Measurements from ENCODE around the gene ESPNL. TPM values are rescaled to one million over a fixed set of nuclear protein-coding genes. Genes with fewer than 3 reads are reported as not detected.

The ESPNL gene
- total RNA-seq, 1 experiment from 2014 or later = 1.0 TPM

DNA sequence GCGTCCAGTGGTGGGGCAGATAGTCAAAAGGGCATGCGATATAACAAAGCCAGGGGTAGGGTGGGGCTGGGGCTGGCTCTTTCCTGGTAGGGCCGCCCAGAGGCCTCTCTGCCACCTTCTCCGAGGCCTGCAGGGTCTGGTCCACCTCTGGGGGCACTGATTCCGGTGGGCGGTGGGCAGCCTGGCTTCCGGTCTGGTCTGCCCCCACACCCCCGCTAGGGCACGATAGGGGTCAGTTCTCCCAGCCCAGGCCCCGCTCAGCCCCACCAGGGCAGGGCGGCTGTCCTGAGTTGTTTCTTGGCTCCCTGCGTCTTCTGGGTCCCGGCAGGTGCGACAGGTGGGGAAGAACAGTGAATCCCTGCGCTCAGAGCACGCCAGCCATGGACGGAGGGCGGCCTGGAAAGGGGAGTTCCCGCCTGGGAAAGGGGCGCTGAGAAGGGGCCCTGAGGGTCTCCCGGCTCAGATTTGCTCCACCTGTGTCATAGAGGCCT lies 57.9 kb downstream of the ESPNL start:
- no peaks in the 10 kb centered on the region for H3K9me2 ChIP-seq (replicated peaks; ENCODE audit: insufficient read depth, low read length)
- no peak overlapping the region for H3K9ac ChIP-seq (ENCODE audit: low read length)
- H4K20me1 ChIP-seq (ENCODE audit: insufficient read depth, low read depth, low read length) = no peaks in the 10 kb centered on the region
- no peak overlapping the region for H3K27ac ChIP-seq (ENCODE audit: low read length)
- H3K4me3 ChIP-seq (ENCODE audit: low read length) = no peak overlapping the region
- H2AFZ ChIP-seq (ENCODE audit: low read length) = no peak overlapping the region
- H3K4me1 ChIP-seq (ENCODE audit: low read length) = peaks cover 25% of the 10 kb centered on the region
- no peaks in the 10 kb centered on the region for H3K79me2 ChIP-seq (ENCODE audit: low read length)
- no peaks in the 10 kb centered on the region for H3K27me3 ChIP-seq (ENCODE audit: low read length)
- no peaks in the 10 kb centered on the region for H3K9me3 ChIP-seq (ENCODE audit: low read length)
- H3K36me3 ChIP-seq (ENCODE audit: insufficient read depth, low read length) = no peaks in the 10 kb centered on the region
- H3K4me2 ChIP-seq (ENCODE audit: low read depth, low read length, poor library complexity, severe bottlenecking) = no peak overlapping the region
- no peak for DNase-seq

DNA sequence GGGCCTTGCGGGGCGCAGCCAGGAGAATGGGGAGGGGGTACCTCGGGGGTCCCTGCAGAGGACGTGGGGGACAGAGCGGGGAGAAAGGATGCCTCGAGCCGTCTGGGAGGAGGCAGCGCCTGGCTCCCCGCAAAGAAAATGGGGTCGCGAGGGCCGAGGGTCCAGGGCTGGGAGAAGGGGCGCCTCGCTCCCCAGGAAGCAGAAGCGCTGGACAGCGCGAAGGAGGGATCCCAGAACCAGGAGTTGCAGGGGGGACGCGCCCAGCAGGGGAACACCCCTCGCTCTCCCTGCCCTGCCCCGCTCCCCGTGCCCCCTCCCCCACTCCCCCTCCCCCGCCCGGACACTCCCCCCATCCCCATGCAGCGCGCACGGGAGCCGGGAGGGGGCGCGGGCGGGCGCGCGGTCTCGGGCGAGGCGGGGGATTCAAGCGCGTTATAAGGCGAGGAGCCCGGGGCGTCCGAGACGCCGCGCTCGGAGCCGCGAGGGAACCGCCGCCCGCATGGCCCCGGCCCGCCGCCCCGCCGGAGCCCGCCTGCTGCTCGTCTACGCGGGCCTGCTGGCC lies 58.5 kb downstream of the ESPNL start, which contains the start of gene ERFE:
TSS of gene ERFE (plus strand) at position 462 of the 562 bp plus-strand sequence. CDS start at position 500, 38 bp downstream.
- H3K4me3 ChIP-seq (ENCODE audit: low read length) = peak within 1 kb of the TSS; percentile 61
- peak within 1 kb of the TSS; percentile 65 for H3K4me2 ChIP-seq (ENCODE audit: low read depth, low read length, poor library complexity, severe bottlenecking)
- H3K36me3 ChIP-seq (ENCODE audit: insufficient read depth, low read length) = no peaks in the 10 kb centered on the region
- no peak within 1 kb of the TSS for H3K27ac ChIP-seq (ENCODE audit: low read length)
- no peaks in the 10 kb centered on the region for H3K9me2 ChIP-seq (replicated peaks; ENCODE audit: insufficient read depth, low read length)
- H3K79me2 ChIP-seq (ENCODE audit: low read length) = no peaks in the 10 kb centered on the region
- no peaks in the 10 kb centered on the region for H3K9me3 ChIP-seq (ENCODE audit: low read length)
- H3K4me1 ChIP-seq (ENCODE audit: low read length) = peaks cover 25% of the 10 kb centered on the region
- peak; percentile 81 for DNase-seq
- H4K20me1 ChIP-seq (ENCODE audit: insufficient read depth, low read depth, low read length) = no peaks in the 10 kb centered on the region
- H3K27me3 ChIP-seq (ENCODE audit: low read length) = no peaks in the 10 kb centered on the region
- no peak within 1 kb of the TSS for H2AFZ ChIP-seq (ENCODE audit: low read length)
- H3K9ac ChIP-seq (ENCODE audit: low read length) = peak within 1 kb of the TSS; percentile 61

DNA sequence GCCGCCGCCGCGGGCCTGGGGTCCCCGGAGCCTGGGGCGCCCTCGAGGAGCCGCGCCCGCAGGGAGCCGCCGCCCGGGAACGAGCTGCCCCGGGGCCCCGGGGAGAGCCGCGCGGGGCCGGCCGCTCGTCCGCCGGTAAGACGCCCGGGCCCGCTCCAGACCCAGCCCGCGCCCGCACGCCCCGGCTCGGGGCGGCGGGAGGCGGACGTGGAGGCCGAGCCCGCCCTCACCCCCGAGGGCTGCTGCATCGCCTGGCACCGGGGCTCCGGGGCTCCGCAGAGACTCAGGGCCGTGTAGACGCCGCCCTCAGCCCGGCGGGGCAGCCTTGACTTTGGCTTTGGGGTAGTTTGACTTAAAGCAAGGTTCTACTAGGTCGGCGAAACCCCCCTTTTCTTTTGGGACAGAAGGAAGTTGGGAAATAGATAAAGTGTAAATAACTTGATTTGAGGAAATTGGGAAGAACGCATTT lies 59.0 kb downstream of the ESPNL start:
- Histone ChIP-seq H3K9me2 (replicated peaks; ENCODE audit: insufficient read depth, low read length) (no peaks in the 10 kb centered on the region), H3K4me1 (ENCODE audit: low read length) (peaks cover 25% of the 10 kb centered on the region), H3K4me3 (ENCODE audit: low read length) (peak overlapping the region; percentile 61), H3K4me2 (ENCODE audit: low read depth, low read length, poor library complexity, severe bottlenecking) (peak overlapping the region; percentile 65), H4K20me1 (ENCODE audit: insufficient read depth, low read depth, low read length) (no peaks in the 10 kb centered on the region), H3K36me3 (ENCODE audit: insufficient read depth, low read length) (no peaks in the 10 kb centered on the region), H3K27me3 (ENCODE audit: low read length) (no peaks in the 10 kb centered on the region), H3K9me3 (ENCODE audit: low read length) (no peaks in the 10 kb centered on the region), H3K27ac (ENCODE audit: low read length) (no peak overlapping the region), H2AFZ (ENCODE audit: low read length) (no peak overlapping the region), H3K79me2 (ENCODE audit: low read length) (no peaks in the 10 kb centered on the region), H3K9ac (ENCODE audit: low read length) (peak overlapping the region; percentile 61)
- DNase-seq = peak; percentile 63

DNA sequence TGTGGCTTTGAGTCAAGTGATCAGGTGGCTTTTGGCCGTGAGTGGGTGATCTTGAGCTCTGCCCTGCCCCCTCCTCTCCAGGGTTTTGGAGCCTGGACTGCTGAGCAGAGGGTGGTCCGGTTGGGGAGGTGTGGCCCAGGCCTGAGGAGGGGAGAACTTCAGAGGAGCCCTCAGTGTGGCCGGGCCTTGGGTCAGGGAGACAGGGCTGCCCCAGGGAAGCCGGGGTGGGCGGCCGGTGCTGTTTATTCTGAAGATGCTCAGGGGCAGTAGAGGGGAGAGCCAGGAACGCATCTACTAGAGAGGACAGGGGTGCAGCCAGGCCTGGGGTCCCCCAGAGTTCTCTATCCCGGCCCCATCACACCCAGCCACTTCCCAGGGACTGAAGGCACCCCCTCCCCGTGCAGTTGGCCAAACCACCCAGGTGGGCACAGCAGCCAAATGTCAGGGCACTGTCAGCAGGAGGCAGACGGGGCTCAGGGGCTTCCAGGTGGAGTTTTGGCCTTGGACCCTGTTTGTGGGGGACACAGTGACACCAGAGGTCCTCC lies 59.6 kb downstream of the ESPNL start:
- no peak overlapping the region for H2AFZ ChIP-seq (ENCODE audit: low read length)

DNA sequence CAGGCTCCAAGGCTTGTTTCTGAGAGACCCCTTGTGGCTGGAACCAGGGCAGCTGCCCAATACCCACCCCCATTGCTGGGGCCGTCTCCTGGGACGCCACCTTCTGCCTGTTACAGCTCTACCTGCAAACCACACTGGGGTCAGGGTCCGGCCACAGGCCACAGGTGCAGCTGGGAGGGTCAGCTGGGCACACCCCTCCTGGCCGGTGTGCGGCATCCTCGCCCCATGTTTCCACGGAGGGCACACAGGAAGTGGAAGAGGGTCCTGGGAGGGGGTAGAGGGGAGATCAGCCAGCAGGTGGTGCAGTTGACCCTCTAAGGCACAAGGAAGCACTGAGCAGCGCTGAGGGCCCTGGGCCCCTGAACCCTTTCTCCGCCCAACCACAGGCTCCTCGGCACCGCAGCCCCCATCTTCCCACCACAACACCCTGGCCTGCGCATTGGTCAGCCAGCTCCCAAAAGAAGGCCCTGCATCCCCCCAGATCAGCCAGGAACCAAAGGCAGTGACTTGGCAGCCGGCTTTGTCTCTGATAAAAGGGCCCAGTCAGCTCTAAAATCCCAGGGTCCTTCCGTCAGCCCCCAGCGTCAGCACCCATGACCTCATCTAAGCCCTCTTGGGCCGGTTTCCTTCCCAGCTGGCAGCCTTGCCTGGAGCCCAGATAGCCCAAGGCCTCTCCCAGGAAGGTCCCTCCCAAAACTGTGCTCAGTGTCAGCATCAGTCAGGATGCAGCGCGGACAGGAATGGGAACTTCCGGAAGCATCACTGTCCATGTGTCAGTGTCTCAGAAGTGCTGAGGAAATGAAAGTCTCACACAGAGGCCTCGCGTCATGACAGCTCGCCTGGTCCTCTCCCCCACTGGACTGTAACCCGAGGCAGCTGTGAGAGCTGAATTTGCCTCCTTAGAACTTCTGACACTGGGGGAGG lies 60.3 kb downstream of the ESPNL start:
- no peaks in the 10 kb centered on the region for H3K27me3 ChIP-seq (ENCODE audit: low read length)
- no peaks in the 10 kb centered on the region for H3K79me2 ChIP-seq (ENCODE audit: low read length)
- H3K27ac ChIP-seq (ENCODE audit: low read length) = peak overlapping the region; percentile 22; the same call in 1 of the 2 replicates
- H2AFZ ChIP-seq (ENCODE audit: low read length) = peak overlapping the region; percentile 64; the same call in 1 of the 2 replicates
- H3K36me3 ChIP-seq (ENCODE audit: insufficient read depth, low read length) = no peaks in the 10 kb centered on the region
- H3K4me1 ChIP-seq (ENCODE audit: low read length) = peaks cover 25% of the 10 kb centered on the region
- H3K4me3 ChIP-seq (ENCODE audit: low read length) = peak overlapping the region; percentile 61; the same call in 1 of the 2 replicates
- H3K9me3 ChIP-seq (ENCODE audit: low read length) = no peaks in the 10 kb centered on the region
- H3K9me2 ChIP-seq (replicated peaks; ENCODE audit: insufficient read depth, low read length) = no peaks in the 10 kb centered on the region
- peak overlapping the region; percentile 61 for H3K9ac ChIP-seq (ENCODE audit: low read length)
- H4K20me1 ChIP-seq (ENCODE audit: insufficient read depth, low read depth, low read length) = no peaks in the 10 kb centered on the region
- peak overlapping the region; percentile 65 for H3K4me2 ChIP-seq (ENCODE audit: low read depth, low read length, poor library complexity, severe bottlenecking)
- DNase-seq = peak; percentile 80

More for the DNA sequence above, 59.6 kb downstream of the ESPNL start:
- Histone ChIP-seq H3K79me2 (ENCODE audit: low read length) (no peaks in the 10 kb centered on the region), H3K4me3 (ENCODE audit: low read length) (peak overlapping the region; percentile 61), H3K36me3 (ENCODE audit: insufficient read depth, low read length) (no peaks in the 10 kb centered on the region), H3K9ac (ENCODE audit: low read length) (peak overlapping the region; percentile 61), H3K4me1 (ENCODE audit: low read length) (peaks cover 25% of the 10 kb centered on the region), H3K4me2 (ENCODE audit: low read depth, low read length, poor library complexity, severe bottlenecking) (peak overlapping the region; percentile 65), H3K27ac (ENCODE audit: low read length) (no peak overlapping the region), H3K9me3 (ENCODE audit: low read length) (no peaks in the 10 kb centered on the region), H3K9me2 (replicated peaks; ENCODE audit: insufficient read depth, low read length) (no peaks in the 10 kb centered on the region), H4K20me1 (ENCODE audit: insufficient read depth, low read depth, low read length) (no peaks in the 10 kb centered on the region), H3K27me3 (ENCODE audit: low read length) (no peaks in the 10 kb centered on the region)
- DNase-seq = no peak

DNA sequence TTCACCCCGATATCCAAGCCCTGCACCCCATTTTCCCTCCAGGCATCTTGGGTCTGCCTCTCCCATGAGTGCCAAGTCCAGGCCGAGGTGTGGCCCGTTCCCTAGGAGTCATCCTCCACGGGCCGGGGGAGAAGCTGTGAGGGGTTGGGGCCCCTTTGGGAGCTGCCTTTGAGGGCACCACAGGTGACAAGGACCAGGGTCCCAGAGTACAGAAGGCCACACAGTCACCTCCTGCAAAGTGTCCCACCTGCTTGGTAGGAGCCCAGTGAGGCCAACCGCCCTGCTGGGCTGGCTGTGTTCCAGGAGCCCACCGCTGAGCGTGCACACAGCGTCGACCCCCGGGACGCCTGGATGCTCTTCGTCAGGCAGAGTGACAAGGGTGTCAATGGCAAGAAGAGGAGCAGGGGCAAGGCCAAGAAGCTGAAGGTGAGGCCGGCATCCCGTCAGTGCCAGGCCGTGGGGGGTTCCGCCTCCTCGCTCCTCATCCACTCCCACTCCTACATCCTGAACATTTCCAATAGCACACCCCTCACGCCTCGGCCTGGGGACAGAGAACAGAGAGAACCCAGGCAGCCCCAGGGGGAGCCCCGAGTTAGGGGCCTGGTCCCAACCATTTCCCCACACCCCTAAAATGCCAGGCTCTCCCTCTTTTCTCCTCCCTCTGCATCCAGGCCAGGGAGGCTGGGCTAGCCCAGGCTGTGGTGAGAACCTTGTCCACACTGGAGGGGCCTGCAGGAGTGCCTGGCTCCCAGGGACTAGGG lies 61.3 kb downstream of the ESPNL start:
- Histone ChIP-seq H3K4me2 (ENCODE audit: low read depth, low read length, poor library complexity, severe bottlenecking) (peak overlapping the region; percentile 65), H3K4me3 (ENCODE audit: low read length) (peak overlapping the region; percentile 61; the same call in 1 of the 2 replicates), H3K9me2 (replicated peaks; ENCODE audit: insufficient read depth, low read length) (no peaks in the 10 kb centered on the region), H3K9me3 (ENCODE audit: low read length) (no peaks in the 10 kb centered on the region), H3K36me3 (ENCODE audit: insufficient read depth, low read length) (no peaks in the 10 kb centered on the region), H3K9ac (ENCODE audit: low read length) (peak overlapping the region; percentile 61), H3K27ac (ENCODE audit: low read length) (no peak overlapping the region), H2AFZ (ENCODE audit: low read length) (peak overlapping the region; percentile 64; the same call in 1 of the 2 replicates), H3K27me3 (ENCODE audit: low read length) (no peaks in the 10 kb centered on the region), H4K20me1 (ENCODE audit: insufficient read depth, low read depth, low read length) (no peaks in the 10 kb centered on the region), H3K79me2 (ENCODE audit: low read length) (no peaks in the 10 kb centered on the region), H3K4me1 (ENCODE audit: low read length) (peaks cover 25% of the 10 kb centered on the region)
- no peak for DNase-seq

DNA sequence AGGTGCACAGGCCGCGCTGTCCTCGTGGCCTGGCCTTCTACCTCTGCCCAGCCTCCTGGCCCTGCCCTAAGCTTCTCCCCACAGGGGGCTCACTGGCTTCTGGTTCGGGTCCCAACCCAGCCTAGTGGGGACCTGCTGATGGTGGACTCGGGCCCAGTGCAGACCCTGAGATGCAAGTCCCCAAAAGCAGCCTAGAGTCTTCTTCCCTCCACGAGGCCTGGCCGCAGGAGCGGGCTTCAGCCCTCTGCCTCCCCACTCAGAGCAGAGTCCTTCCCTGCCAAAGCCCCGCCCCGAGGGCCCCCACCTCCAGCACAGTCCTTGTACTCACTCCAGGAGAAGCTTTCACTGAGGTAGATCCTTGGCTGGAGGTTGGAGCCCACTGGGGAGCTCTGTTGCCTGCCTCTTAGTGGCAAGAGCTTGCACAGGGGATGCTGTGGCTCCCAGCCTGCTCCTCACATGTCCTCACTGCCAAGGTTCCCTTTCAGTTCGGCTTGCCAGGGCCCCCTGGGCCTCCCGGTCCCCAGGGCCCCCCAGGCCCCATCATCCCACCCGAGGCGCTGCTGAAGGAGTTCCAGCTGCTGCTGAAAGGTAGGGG lies 62.2 kb downstream of the ESPNL start:
- Histone ChIP-seq H3K4me3 (ENCODE audit: low read length) (no peak overlapping the region), H3K79me2 (ENCODE audit: low read length) (no peaks in the 10 kb centered on the region), H3K9me3 (ENCODE audit: low read length) (no peaks in the 10 kb centered on the region), H2AFZ (ENCODE audit: low read length) (no peak overlapping the region), H3K4me1 (ENCODE audit: low read length) (peaks cover 25% of the 10 kb centered on the region), H3K4me2 (ENCODE audit: low read depth, low read length, poor library complexity, severe bottlenecking) (no peak overlapping the region), H3K9ac (ENCODE audit: low read length) (no peak overlapping the region), H3K36me3 (ENCODE audit: insufficient read depth, low read length) (no peaks in the 10 kb centered on the region), H3K27me3 (ENCODE audit: low read length) (no peaks in the 10 kb centered on the region), H3K9me2 (replicated peaks; ENCODE audit: insufficient read depth, low read length) (no peaks in the 10 kb centered on the region), H4K20me1 (ENCODE audit: insufficient read depth, low read depth, low read length) (no peaks in the 10 kb centered on the region), H3K27ac (ENCODE audit: low read length) (no peak overlapping the region)
- no peak for DNase-seq
